Middle frontal gyrus (tissue), 1 donor: ENCODE measurements around the gene HOXB3.

Experiments used
- DNase-seq: peaks from one replicate; pipeline ENCODE4 v3.0.0-alpha.2; 2015; ENCODE audit warnings: low spot score; ENCODE audit errors: extremely low spot score

The HOXB3 gene

GRCh38 chr17:48599354-48599753 is 9.3 kb upstream of the HOXB3 start:
- no peak for DNase-seq

- DNase-seq, result no peak
Observed at GRCh38 chr17:48598736-48599135, 8.7 kb upstream of the HOXB3 start.

GRCh38 chr17:48597778-48598631 is 8.0 kb upstream of the HOXB3 start:
- no peak for DNase-seq

GRCh38 chr17:48597528-48597777 is 7.4 kb upstream of the HOXB3 start:
- no peak for DNase-seq

GRCh38 chr17:48596735-48597527 is 6.9 kb upstream of the HOXB3 start:
- DNase-seq, result no peak

- no peak for DNase-seq
Observed at GRCh38 chr17:48596000-48596734, 6.1 kb upstream of the HOXB3 start.

GRCh38 chr17:48595278-48595999 is 5.4 kb upstream of the HOXB3 start:
- DNase-seq, result no peak

GRCh38 chr17:48594538-48595277 is 4.7 kb upstream of the HOXB3 start:
- no peak for DNase-seq

- no peak for DNase-seq
Observed at GRCh38 chr17:48593840-48594537, 3.9 kb upstream of the HOXB3 start.

- no peak for DNase-seq
Observed at GRCh38 chr17:48593126-48593829, 3.2 kb upstream of the HOXB3 start, which contains the start of gene HOXB5. Gene HOXB5, minus strand, starts transcription at chr17:48593779. Its CDS starts 97 bp downstream, at chr17:48593682.

GRCh38 chr17:48592577-48592976 is 2.5 kb upstream of the HOXB3 start:
- DNase-seq, result no peak

GRCh38 chr17:48592057-48592514 is 2.0 kb upstream of the HOXB3 start:
- no peak for DNase-seq

- no peak for DNase-seq
Observed at GRCh38 chr17:48591255-48592056, 1.4 kb upstream of the HOXB3 start.

- no peak for DNase-seq
Observed at GRCh38 chr17:48590607-48591161, 643 bp upstream of the HOXB3 start.

GRCh38 chr17:48589060-48589830 is 796 bp downstream of the HOXB3 start:
- no peak for DNase-seq

- DNase-seq, result no peak
Observed at GRCh38 chr17:48588528-48588927, 1.5 kb downstream of the HOXB3 start.

GRCh38 chr17:48588074-48588415 is 2.0 kb downstream of the HOXB3 start:
- DNase-seq, result no peak
